H1 (cell line): ENCODE results near the gene TRIM41. TPM values are rescaled to one million over a fixed set of nuclear protein-coding genes. Genes with fewer than 3 reads are reported as not detected.

Experiments
- CTCF ChIA-PET: fragments of 300-600 bp; sonication (Branson Sonifier 250); formaldehyde crosslinking; loops from one replicate; lab custom pipeline; 2021; ENCODE audit not compliant: partially characterized antibody; lab: Charles Lee
- POLR2A ChIA-PET: fragments of 300-600 bp; sonication (Branson Sonifier 250); formaldehyde crosslinking; loops from one replicate; lab custom pipeline; 2021; ENCODE audit warnings: inconsistent platforms; ENCODE audit not compliant: partially characterized antibody; lab: Charles Lee
- DNase-seq, 2 experiments: peaks; one replicate each; pipeline versions ENCODE4 v3.0.0 to v3.0.0-alpha.2; 2010 to 2022; ENCODE audit warnings: low spot score in 2 of 2, low read depth in 1 of 2, mixed read lengths in 1 of 2
- FAIRE-seq: peaks from 2 replicates; lab custom pipeline; 2011; peaks lifted over from hg19 to GRCh38; lab: Jason Lieb, UNC
- H2AFZ ChIP-seq: 2 replicates; pipeline ENCODE4 v1.8.1; 2012; ENCODE audit warnings: low read length, inconsistent platforms
- H2AK5ac ChIP-seq: 2 replicates; pipeline ENCODE4 v1.6.1; 2013; ENCODE audit warnings: low read depth, low read length
- H2BK120ac ChIP-seq: replicated peaks from 2 replicates; pipeline ENCODE3; 2013; ENCODE audit warnings: low read depth, low read length, inconsistent platforms
- H2BK12ac ChIP-seq: 2 replicates; pipeline ENCODE4 v1.6.1; 2013; ENCODE audit warnings: low read depth, low read length
- H2BK15ac ChIP-seq: 2 replicates; pipeline ENCODE4 v1.6.1; 2013; ENCODE audit warnings: low read length
- H2BK20ac ChIP-seq: 2 replicates; pipeline ENCODE4 v1.6.1; 2013; ENCODE audit warnings: low read length
- H2BK5ac ChIP-seq: 2 replicates; pipeline ENCODE4 v1.6.1; 2013; ENCODE audit warnings: low read depth, low read length
- H3K14ac ChIP-seq: 2 replicates; pipeline ENCODE4 v1.6.1; 2013; ENCODE audit warnings: inconsistent platforms; ENCODE audit not compliant: insufficient read length
- H3K18ac ChIP-seq: 2 replicates; pipeline ENCODE4 v1.6.1; 2013; ENCODE audit warnings: low read length; ENCODE audit errors: extremely low read depth
- H3K23ac ChIP-seq: 2 replicates; pipeline ENCODE4 v1.6.1; 2013; ENCODE audit warnings: inconsistent platforms; ENCODE audit not compliant: insufficient read length
- H3K23me2 ChIP-seq: 2 replicates; pipeline ENCODE4 v1.6.1; 2013; ENCODE audit warnings: low read depth, low read length
- H3K27ac ChIP-seq: 2 replicates; pipeline ENCODE4 v1.6.1; 2011; ENCODE audit warnings: low read depth, low read length, inconsistent platforms
- H3K27me3 ChIP-seq, 4 experiments: replicated peaks in 1 of 4; 1 replicate in 1 of 4; 2 replicates in 3 of 4; pipeline versions ENCODE4 v1.6.1 to v1.8.1; 2011 to 2013; ENCODE audit warnings: low read length in 3 of 4, mild to moderate bottlenecking in 3 of 4, inconsistent platforms in 2 of 4, mixed read lengths in 2 of 4, moderate library complexity in 1 of 4; ENCODE audit not compliant: control insufficient read depth in 3 of 4, insufficient read depth in 3 of 4; ENCODE audit errors: extremely low read depth in 1 of 4
- H3K36me3 ChIP-seq, 4 experiments: 2 replicates each; pipeline versions ENCODE4 v1.6.1 to v1.8.1; 2011 to 2013; ENCODE audit warnings: mild to moderate bottlenecking in 4 of 4, low read length in 3 of 4, moderate library complexity in 2 of 4, control low read depth in 1 of 4, inconsistent platforms in 1 of 4; ENCODE audit not compliant: insufficient read depth in 4 of 4, control insufficient read depth in 2 of 4
- H3K4ac ChIP-seq: replicated peaks from 2 replicates; pipeline ENCODE3; 2013; ENCODE audit warnings: low read length, low read depth, mixed read lengths, inconsistent platforms; ENCODE audit not compliant: insufficient read length
- H3K4me1 ChIP-seq, 4 experiments: replicated peaks in 1 of 4; 1 replicate in 1 of 4; 2 replicates in 3 of 4; pipeline versions ENCODE4 v1.6.1 to v1.8.1; 2011 to 2013; ENCODE audit warnings: low read length in 3 of 4, inconsistent platforms in 2 of 4, mixed read lengths in 1 of 4; ENCODE audit not compliant: insufficient read depth in 4 of 4, control insufficient read depth in 3 of 4
- H3K4me2 ChIP-seq, 2 experiments: 2 replicates each; pipeline versions ENCODE4 v1.6.1 to v1.8.1; 2011 to 2013; ENCODE audit warnings: low read depth in 2 of 2, low read length in 2 of 2, control low read depth in 1 of 2, inconsistent platforms in 1 of 2, mild to moderate bottlenecking in 1 of 2; ENCODE audit not compliant: insufficient read depth in 1 of 2
- H3K4me3 ChIP-seq, 4 experiments: fragments of 200-600, 300-600 bp in 1 of 4; sonication (generic), shearing (Covaris generic), sonication (Bioruptor Twin) in 1 of 4; 2 replicates each; pipeline versions ENCODE4 v1.5.1 to v1.8.1; 2011 to 2016; ENCODE audit warnings: low read length in 4 of 4, low read depth in 3 of 4, control low read depth in 2 of 4, inconsistent platforms in 2 of 4, mild to moderate bottlenecking in 2 of 4, mixed read lengths in 1 of 4, moderate library complexity in 1 of 4; ENCODE audit not compliant: insufficient read depth in 2 of 4; ENCODE audit errors: extremely low read depth in 1 of 4
- H3K56ac ChIP-seq: replicated peaks from 2 replicates; pipeline ENCODE3; 2013; ENCODE audit warnings: low read depth, mild to moderate bottlenecking, mixed read lengths, low read length, inconsistent platforms; ENCODE audit not compliant: insufficient read length
- H3K79me1 ChIP-seq: 2 replicates; pipeline ENCODE4 v1.6.1; 2013; ENCODE audit warnings: low read depth, low read length, control low read depth
- H3K79me2 ChIP-seq, 2 experiments: 2 replicates each; pipeline versions ENCODE4 v1.6.1 to v1.8.1; 2012 to 2013; ENCODE audit warnings: low read length in 2 of 2, mild to moderate bottlenecking in 2 of 2, inconsistent platforms in 1 of 2; ENCODE audit not compliant: insufficient read depth in 2 of 2, control insufficient read depth in 1 of 2
- H3K9ac ChIP-seq, 4 experiments: replicated peaks in 1 of 4; 1 replicate in 1 of 4; 2 replicates in 3 of 4; pipeline versions ENCODE4 v1.6.1 to v1.8.1; 2011 to 2013; ENCODE audit warnings: low read depth in 3 of 4, low read length in 3 of 4, control low read depth in 2 of 4, mild to moderate bottlenecking in 2 of 4, moderate library complexity in 2 of 4, inconsistent platforms in 1 of 4; ENCODE audit errors: extremely low read depth in 1 of 4
- H3K9me3 ChIP-seq, 2 experiments: 2 replicates each; pipeline versions ENCODE4 v1.6.1 to v1.8.1; 2012 to 2013; ENCODE audit warnings: mild to moderate bottlenecking in 2 of 2, moderate library complexity in 2 of 2, control low read depth in 1 of 2, inconsistent platforms in 1 of 2, low read depth in 1 of 2, low read length in 1 of 2, mixed read lengths in 1 of 2; ENCODE audit not compliant: insufficient read depth in 2 of 2
- H4K20me1 ChIP-seq, 2 experiments: replicated peaks in 1 of 2; 2 replicates each; pipeline versions ENCODE3 to v1.8.1; 2011 to 2013; ENCODE audit warnings: inconsistent platforms in 2 of 2, low read length in 2 of 2, mild to moderate bottlenecking in 1 of 2; ENCODE audit not compliant: insufficient read depth in 2 of 2, control insufficient read depth in 1 of 2
- H4K5ac ChIP-seq: 2 replicates; pipeline ENCODE4 v1.6.1; 2013; ENCODE audit warnings: low read length, low read depth, mixed read lengths, inconsistent platforms; ENCODE audit not compliant: insufficient read length
- H4K8ac ChIP-seq: 2 replicates; pipeline ENCODE4 v1.8.0; 2013; ENCODE audit warnings: mild to moderate bottlenecking, moderate library complexity, low read length, inconsistent platforms; ENCODE audit not compliant: insufficient read depth; ENCODE audit errors: extremely low read depth
- H4K91ac ChIP-seq: replicated peaks from 2 replicates; pipeline ENCODE3; 2013; ENCODE audit warnings: low read length, mixed read lengths, inconsistent platforms; ENCODE audit not compliant: insufficient read length
- CREB1 ChIP-seq: IDR thresholded peaks from 2 replicates; pipeline ENCODE4 v1.6.1; 2012; ENCODE audit warnings: inconsistent platforms
- SIN3A ChIP-seq, 2 experiments: IDR thresholded peaks in 1 of 2; conservative IDR thresholded peaks in 1 of 2; 2 replicates each; pipeline ENCODE4 v1.6.1; 2011 to 2012; ENCODE audit warnings: low read length in 2 of 2, improper control_type of control experiment in 1 of 2, low read depth in 1 of 2, mild to moderate bottlenecking in 1 of 2
- TAF1 ChIP-seq: IDR thresholded peaks from 2 replicates; pipeline ENCODE4 v1.6.1; 2011; ENCODE audit warnings: mild to moderate bottlenecking, low read depth, low read length
- WGBS, 2 experiments: shearing (Covaris generic) in 1 of 2; methylation state at CpG; one replicate each; pipeline versions ENCODE4 v1.1.6 to v1.1.7; 2013 to 2015; ENCODE audit warnings: low lambda C conversion rate in 2 of 2, mixed read lengths in 2 of 2, inconsistent platforms in 1 of 2, low coverage in 1 of 2, missing lambda C conversion rate in 1 of 2; ENCODE audit not compliant: insufficient replicate concordance in 2 of 2, insufficient coverage in 1 of 2, insufficient read length in 1 of 2; ENCODE audit errors: extremely low coverage in 1 of 2, missing lambda C conversion rate in 1 of 2; 5-methylcytosine and 5-hydroxymethylcytosine counted together
- polyA plus RNA-seq, 7 experiments: library from polyadenylated mRNA; depleted of rRNA in 3 of 7; stranded (reverse) in 5 of 7; unstranded in 2 of 7; fragments of >200 nt in 5 of 7; fragments of 200-250 nt in 2 of 7; gene quantifications; 1 replicate in 5 of 7; 2 replicates in 1 of 7; 4 replicates in 1 of 7; pipeline versions ENCODE4 v1.2.1 to v1.2.3, GENCODE V29; 2011 to 2013; ENCODE audit warnings: missing spikeins in 2 of 7, mixed read lengths in 2 of 7
- total RNA-seq: library from RNA; stranded (reverse); fragmentation: NEBNext Ultra II Directional; extraction: Animal tissue kit (Norgen Biotek cat#: 25700); gene quantifications from 2 replicates; pipeline ENCODE4 v1.2.1, GENCODE V29; 2021

Gene TRIM41
- total and polyA plus RNA-seq, 2 of the 8 experiments (the other 6 are each of a cell fraction or from before 2014, with no cell fraction given) = 12.9 to 21.6 TPM

DNA sequence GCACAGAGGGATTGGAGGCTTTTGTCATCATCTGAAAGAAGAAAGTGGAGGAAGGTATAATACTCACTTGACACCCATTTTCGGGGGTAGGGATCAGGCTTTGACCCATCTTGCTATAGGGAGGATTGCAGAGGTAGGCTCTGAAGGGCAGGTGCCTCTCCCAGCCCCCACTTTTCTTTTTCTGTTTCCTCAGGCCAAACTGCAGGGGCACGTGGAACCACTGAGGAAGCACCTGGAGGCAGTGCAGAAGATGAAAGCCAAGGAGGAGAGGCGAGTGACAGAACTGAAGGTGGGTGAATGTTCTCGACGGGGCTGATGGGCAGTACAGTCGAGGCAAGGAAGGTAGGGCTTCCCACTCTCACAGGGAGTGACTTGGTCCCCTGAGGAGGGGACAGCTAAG lies 7.5 kb downstream of the TRIM41 start:
- Histone ChIP-seq H3K79me2 (peaks cover 0 to 5% of the 10 kb centered on the region in 2 experiments; a peak in 1 of 4 replicates), H2BK5ac (no peak overlapping the region), H3K79me1 (no peaks in the 10 kb centered on the region; the same call in 1 of the 2 replicates), H4K91ac (no peak overlapping the region), H3K27ac (no peak overlapping the region), H2AK5ac (no peak overlapping the region), H3K23ac (no peak overlapping the region), H2BK15ac (no peak overlapping the region), H3K9me3 (no peaks in the 10 kb centered on the region), H3K4me1 (no peaks in the 10 kb centered on the region), H3K4me2 (no peak overlapping the region), H3K56ac (no peak overlapping the region), H3K4me3 (no peak overlapping the region), H4K5ac (no peak overlapping the region), H3K18ac (no peak overlapping the region), H3K23me2 (no peaks in the 10 kb centered on the region), H3K14ac (no peak overlapping the region), H3K4ac (no peak overlapping the region), H2AFZ (no peak overlapping the region), H3K36me3 (peaks cover 0 to 53% (median 9%) of the 10 kb centered on the region in 4 experiments; a peak in 5 of 8 replicates), H2BK120ac (no peak overlapping the region), H3K9ac (no peak overlapping the region), H3K27me3 (no peaks in the 10 kb centered on the region), H4K8ac (no peak overlapping the region), H4K20me1 (peaks cover 2 to 12% of the 10 kb centered on the region in 2 experiments), H2BK12ac (no peak overlapping the region), H2BK20ac (no peak overlapping the region)
- TF ChIP-seq SIN3A (conservative IDR thresholded peaks at IDR 0.05 in 1 of 2, IDR thresholded peaks at IDR 0.05 in 1 of 2; ENCODE audit: low read depth in 1 of 2, low read length in 2 of 2) (no peak), TAF1 (no peak), CREB1 (no peak)
- 93% methylated on average over 6 of the region's 6 CpGs; no CpG with 5 or more reads in 1 of the 2 experiments for WGBS, 2 experiments
- CTCF ChIA-PET = no interaction called here
- no peak for DNase-seq
- POLR2A ChIA-PET = interaction anchor here (1.5 to 32.8 kb wide), 3 partner anchors 19 to 31 kb away, joined by 4 to 1334 read pairs (median 85); partner anchors contain the start of genes RACK1, TRIM52 and TRIM7
- FAIRE-seq = no peak
